K562 (cell line): ENCODE data around the gene PSMA1. TPM values are rescaled to one million over a fixed set of nuclear protein-coding genes. Genes with fewer than 3 reads are reported as not detected.

ENCODE experiments used
- ATAC-seq: fragments of 200-7000 bp; cut with Tn5 transposase; 3 replicates; pipeline ENCODE4 v1.9.1; 2020; ENCODE audit warnings: moderate library complexity
- BruUV-seq: library from RNA; stranded (reverse); fragments of 400-500 nt; replicated peaks from 2 replicates; lab custom pipeline; 2021; lab: Mats Ljungman, UMichigan
- CTCF ChIA-PET: fragments of 300-600 bp; formaldehyde crosslinking; extraction: SDS; loops from one replicate; lab custom pipeline; 2021; ENCODE audit warnings: low intra/inter-chr PET ratio; lab: Yijun Ruan, JAX
- POLR2A ChIA-PET: fragments of 300-600, 350-650 bp; sonication (Branson Sonifier 250); formaldehyde crosslinking; extraction: SDS; loops from one replicate; lab custom pipeline; 2021; ENCODE audit warnings: antibody characterized with exemption, inconsistent platforms; lab: Yijun Ruan, JAX
- DNase-seq, 4 experiments: peaks; one replicate each; pipeline versions ENCODE4 v3.0.0 to v3.0.0-alpha.2; 2011 to 2018; ENCODE audit warnings: low spot score in 3 of 4, mixed read lengths in 3 of 4; ENCODE audit errors: extremely low read depth in 1 of 4
- FAIRE-seq: peaks from 2 replicates; lab custom pipeline; 2011; peaks lifted over from hg19 to GRCh38; lab: Jason Lieb, UNC
- H2AFZ ChIP-seq: 2 replicates; pipeline ENCODE4 v1.6.0; 2011; ENCODE audit warnings: low read depth, low read length, control low read depth, inconsistent platforms
- H3K27ac ChIP-seq: fragments of 200-600 bp; 3 replicates; pipeline ENCODE4 v1.8.0; 2011; ENCODE audit warnings: low read depth, mild to moderate bottlenecking, control low read depth, inconsistent platforms, low read length, moderate library complexity, mixed read lengths; ENCODE audit errors: extremely low read depth
- H3K27me3 ChIP-seq, 2 experiments: fragments of 300-600 bp in 1 of 2; 2 replicates in 1 of 2; 3 replicates in 1 of 2; pipeline versions ENCODE4 v1.6.0 to v1.8.0; 2011; ENCODE audit warnings: inconsistent platforms in 2 of 2, low read length in 2 of 2, mild to moderate bottlenecking in 1 of 2, mixed read lengths in 1 of 2, moderate library complexity in 1 of 2; ENCODE audit not compliant: control insufficient read depth in 2 of 2, insufficient read depth in 2 of 2
- H3K36me3 ChIP-seq: fragments of 300-600 bp; 3 replicates; pipeline ENCODE4 v1.8.0; 2011; ENCODE audit warnings: mild to moderate bottlenecking, low read length, inconsistent platforms; ENCODE audit not compliant: control insufficient read depth, insufficient read depth
- H3K4me1 ChIP-seq, 2 experiments: fragments of 200-600 bp in 1 of 2; replicated peaks in 1 of 2; 2 replicates in 1 of 2; 3 replicates in 1 of 2; pipeline versions ENCODE4 v1.5.1 to v1.8.0; 2011; ENCODE audit warnings: inconsistent platforms in 2 of 2, low read length in 2 of 2, mild to moderate bottlenecking in 1 of 2, mixed read lengths in 1 of 2, moderate library complexity in 1 of 2; ENCODE audit not compliant: control insufficient read depth in 2 of 2, insufficient read depth in 2 of 2
- H3K4me2 ChIP-seq: 2 replicates; pipeline ENCODE4 v1.6.1; 2011; ENCODE audit warnings: low read length, control low read depth, inconsistent platforms, mixed read lengths; ENCODE audit not compliant: insufficient read depth
- H3K4me3 ChIP-seq: fragments of 200-600 bp; sonication (generic), shearing (Covaris generic); 2 replicates; pipeline ENCODE4 v1.5.1; 2016; ENCODE audit warnings: control low read depth, inconsistent platforms
- H3K79me2 ChIP-seq: fragments of 200-600 bp; 3 replicates; pipeline ENCODE4 v1.8.0; 2011; ENCODE audit warnings: low read length, inconsistent platforms; ENCODE audit not compliant: control insufficient read depth, insufficient read depth
- H3K9ac ChIP-seq, 2 experiments: 2 replicates each; pipeline versions ENCODE4 v1.6.0 to v1.6.1; 2011; ENCODE audit warnings: low read depth in 2 of 2, low read length in 2 of 2, control low read depth in 1 of 2, inconsistent platforms in 1 of 2, mild to moderate bottlenecking in 1 of 2, mixed read lengths in 1 of 2; ENCODE audit not compliant: insufficient read depth in 1 of 2
- H3K9me1 ChIP-seq: one replicate; pipeline ENCODE4 v1.6.0; 2011; ENCODE audit warnings: inconsistent platforms, mild to moderate bottlenecking, low read length, moderate library complexity; ENCODE audit not compliant: control insufficient read depth, insufficient read depth
- H3K9me3 ChIP-seq: replicated peaks from 2 replicates; pipeline ENCODE4 v1.5.1; 2011; ENCODE audit warnings: low read depth, low read length, inconsistent platforms; ENCODE audit not compliant: control insufficient read depth, insufficient read depth
- H4K20me1 ChIP-seq: replicated peaks from 2 replicates; pipeline ENCODE4 v1.6.1; 2011; ENCODE audit warnings: low read length, inconsistent platforms, mixed read lengths; ENCODE audit not compliant: control insufficient read depth, insufficient read depth
- ARHGAP35 ChIP-seq: fragments of 450-650 bp; IDR thresholded peaks from 2 replicates; pipeline ENCODE4 v1.6.1; 2018; ENCODE audit not compliant: partially characterized antibody
- ARNT ChIP-seq, 2 experiments: fragments of 450-650 bp; IDR thresholded peaks; 2 replicates each; pipeline ENCODE4 v1.6.1; 2016; ENCODE audit warnings: mild to moderate bottlenecking in 1 of 2
- CEBPB ChIP-seq: fragments of 450-650 bp; IDR thresholded peaks from 2 replicates; pipeline ENCODE4 v1.6.1; 2016; ENCODE audit warnings: missing genetic modification characterization, missing compliant biosample characterization
- DDX20 ChIP-seq: fragments of 450-650 bp; IDR thresholded peaks from 2 replicates; pipeline ENCODE4 v1.6.1; 2016; ENCODE audit warnings: missing genetic modification characterization, low read depth, mild to moderate bottlenecking, missing compliant biosample characterization, moderate library complexity
- SMARCB1 ChIP-seq: IDR thresholded peaks from 2 replicates; pipeline ENCODE4 v1.6.1; 2011; ENCODE audit warnings: improper control_type of control experiment, low read depth; ENCODE audit not compliant: insufficient read length
- SNIP1 ChIP-seq: fragments of 450-650 bp; IDR thresholded peaks from 2 replicates; pipeline ENCODE4 v1.7.1; 2017; ENCODE audit warnings: low read depth, mild to moderate bottlenecking
- TSC22D4 ChIP-seq: fragments of 450-650 bp; IDR thresholded peaks from 2 replicates; pipeline ENCODE4 v1.6.1; 2016; ENCODE audit warnings: missing genetic modification characterization, missing biosample characterization, control low read depth
- YY1 ChIP-seq, 3 experiments: IDR thresholded peaks; 2 replicates each; pipeline ENCODE4 v1.6.1; 2011; ENCODE audit warnings: low read length in 2 of 3, mild to moderate bottlenecking in 2 of 3, moderate library complexity in 2 of 3, borderline replicate concordance in 1 of 3, control low read depth in 1 of 3, low read depth in 1 of 3; ENCODE audit not compliant: insufficient read depth in 3 of 3, insufficient replicate concordance in 2 of 3, control insufficient read depth in 1 of 3, insufficient read length in 1 of 3; ENCODE audit errors: extremely low read depth in 1 of 3
- ZC3H11A ChIP-seq: IDR thresholded peaks from 2 replicates; pipeline ENCODE4 v1.6.1; 2012; ENCODE audit warnings: low read depth, low read length, improper control_type of control experiment
- ZNF133 ChIP-seq: fragments of 250-450 bp; sonication (Bioruptor Pico); IDR thresholded peaks from 2 replicates; pipeline ENCODE4 v1.4.0; 2020; ENCODE audit warnings: mild to moderate bottlenecking
- ZNF134 ChIP-seq: fragments of 250-450 bp; sonication (Bioruptor Pico); conservative IDR thresholded peaks from 2 replicates; pipeline ENCODE4 v1.4.0; 2020
- WGBS: fragments of 100-300 bp; shearing (Covaris generic); methylation state at CpG from one replicate; pipeline ENCODE4 v1.1.6; 2016; ENCODE audit warnings: low coverage, mixed read lengths; ENCODE audit not compliant: insufficient coverage; ENCODE audit errors: missing lambda C conversion rate; 5-methylcytosine and 5-hydroxymethylcytosine counted together
- in situ Hi-C: fragments of 300-500 bp; cut with MboI; formaldehyde crosslinking; loops from 4 replicates; pipeline ENCODE4 v1.15.0; 2018; ENCODE audit warnings: inconsistent platforms, mixed read lengths
- intact Hi-C: fragments of 100-400 bp; cut with micrococcal nuclease; formaldehyde crosslinking; loops from 2 replicates; pipeline ENCODE4 v1.14.2; 2022
- polyA plus RNA-seq, 8 experiments: library from polyadenylated mRNA; depleted of rRNA in 4 of 8; stranded (reverse) in 5 of 8; unstranded in 3 of 8; fragments of >200 nt; fragmentation: Nextera tagmentation in 2 of 8; fragmentation: Illumina TruSeq in 1 of 8; extraction: Ambion mirVana in 2 of 8; extraction: Trizol in 1 of 8; gene quantifications; 2 replicates each; pipeline versions ENCODE4 v1.2.1 to v1.2.3, GENCODE V29; 2011 to 2014; ENCODE audit warnings: inconsistent platforms in 1 of 8, missing spikeins in 1 of 8
- total RNA-seq, 7 experiments: library from RNA; depleted of rRNA in 6 of 7; stranded (reverse); fragments of >200 nt in 6 of 7; fragmentation: Illumina TruSeq in 2 of 7; extraction: Trizol in 2 of 7; gene quantifications; 2 replicates each; pipeline versions ENCODE4 v1.2.1 to v1.2.3, GENCODE V29; 2011 to 2021; ENCODE audit warnings: low replicate concordance in 1 of 7
- TF ChIP-seq, protein P1 (sequence below): sonication (generic); formaldehyde crosslinking; IDR thresholded peaks from 2 replicates; pipeline ENCODE4 v1.8.0; 2023; ENCODE audit warnings: mild to moderate bottlenecking, missing genetic modification reagents
- TF ChIP-seq, protein P2 (sequence below): IDR thresholded peaks from 2 replicates; pipeline ENCODE4 v1.6.1; 2012; ENCODE audit warnings: low read depth, low read length, improper control_type of control experiment, borderline replicate concordance

The PSMA1 gene
- total and polyA plus RNA-seq, 9 of the 15 experiments (the other 6 are each of a cell fraction or from before 2014, with no cell fraction given) = 283 to 1,007 (median 424) TPM

DNA sequence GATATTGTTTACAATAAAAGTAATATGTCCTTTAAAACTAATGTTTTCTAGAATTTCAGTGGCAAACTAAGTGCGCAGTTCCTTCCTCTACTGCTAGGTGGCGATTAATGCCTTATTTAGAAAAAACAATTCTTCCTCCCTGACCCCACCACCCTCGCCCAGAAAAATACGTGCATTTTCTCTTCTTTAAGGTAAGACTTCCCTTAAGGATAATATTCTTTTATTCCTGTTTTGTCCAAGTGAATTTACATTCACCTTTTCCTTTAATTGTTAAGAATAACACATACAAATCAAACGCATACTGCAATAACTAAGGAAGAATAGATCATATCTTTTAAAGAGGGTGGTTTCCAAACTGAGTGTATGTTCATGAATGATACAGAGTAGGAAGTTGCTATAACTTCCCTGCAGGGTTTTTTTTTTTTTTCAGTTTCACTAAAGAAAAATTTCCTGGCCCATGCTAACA, 17.0 kb upstream of the PSMA1 start:
- Histone ChIP-seq H3K4me3 (no peak overlapping the region), H3K36me3 (peaks cover 5% of the 10 kb centered on the region; the same call in 2 of the 3 replicates), H3K27ac (peak overlapping the region; percentile 14; the same call in 1 of the 3 replicates), H3K79me2 (0 out of 3 replicates have a peak, but pooled peaks cover 2% of the 10 kb centered on the region), H3K4me1 (peaks cover 0 to 7% of the 10 kb centered on the region in 2 experiments; a peak in 3 of 5 replicates), H3K9ac (no peak overlapping the region), H3K4me2 (no peak overlapping the region), H3K9me1 (no peaks in the 10 kb centered on the region), H3K27me3 (no peaks in the 10 kb centered on the region), H4K20me1 (no peaks in the 10 kb centered on the region), H2AFZ (peak overlapping the region; percentile 77), H3K9me3 (no peaks in the 10 kb centered on the region)
- ATAC-seq (peak; percentile 80), DNase-seq (peak; percentile 54 to 64 (median 61)), FAIRE-seq (peak; percentile 83)
- intact Hi-C loops (loop anchor here (1.0 to 5.0 kb wide), 4 partner anchors 105 to 370 kb away; partner anchors contain the start of gene PDE3B), in situ Hi-C loops (no loop called here)
- ChIA-PET POLR2A (no interaction called here), CTCF (interaction anchor here (0.6 kb wide), 1 partner anchor 371 kb away, joined by 3 read pairs; no protein-coding TSS in a partner anchor)
- BruUV-seq = no TSS peak
- 1% methylated on average over 5 of the region's 5 CpGs for WGBS
- TF ChIP-seq ZNF133 = no peak
- no peak for TF ChIP-seq DDX20
- TF ChIP-seq, protein P1, sequence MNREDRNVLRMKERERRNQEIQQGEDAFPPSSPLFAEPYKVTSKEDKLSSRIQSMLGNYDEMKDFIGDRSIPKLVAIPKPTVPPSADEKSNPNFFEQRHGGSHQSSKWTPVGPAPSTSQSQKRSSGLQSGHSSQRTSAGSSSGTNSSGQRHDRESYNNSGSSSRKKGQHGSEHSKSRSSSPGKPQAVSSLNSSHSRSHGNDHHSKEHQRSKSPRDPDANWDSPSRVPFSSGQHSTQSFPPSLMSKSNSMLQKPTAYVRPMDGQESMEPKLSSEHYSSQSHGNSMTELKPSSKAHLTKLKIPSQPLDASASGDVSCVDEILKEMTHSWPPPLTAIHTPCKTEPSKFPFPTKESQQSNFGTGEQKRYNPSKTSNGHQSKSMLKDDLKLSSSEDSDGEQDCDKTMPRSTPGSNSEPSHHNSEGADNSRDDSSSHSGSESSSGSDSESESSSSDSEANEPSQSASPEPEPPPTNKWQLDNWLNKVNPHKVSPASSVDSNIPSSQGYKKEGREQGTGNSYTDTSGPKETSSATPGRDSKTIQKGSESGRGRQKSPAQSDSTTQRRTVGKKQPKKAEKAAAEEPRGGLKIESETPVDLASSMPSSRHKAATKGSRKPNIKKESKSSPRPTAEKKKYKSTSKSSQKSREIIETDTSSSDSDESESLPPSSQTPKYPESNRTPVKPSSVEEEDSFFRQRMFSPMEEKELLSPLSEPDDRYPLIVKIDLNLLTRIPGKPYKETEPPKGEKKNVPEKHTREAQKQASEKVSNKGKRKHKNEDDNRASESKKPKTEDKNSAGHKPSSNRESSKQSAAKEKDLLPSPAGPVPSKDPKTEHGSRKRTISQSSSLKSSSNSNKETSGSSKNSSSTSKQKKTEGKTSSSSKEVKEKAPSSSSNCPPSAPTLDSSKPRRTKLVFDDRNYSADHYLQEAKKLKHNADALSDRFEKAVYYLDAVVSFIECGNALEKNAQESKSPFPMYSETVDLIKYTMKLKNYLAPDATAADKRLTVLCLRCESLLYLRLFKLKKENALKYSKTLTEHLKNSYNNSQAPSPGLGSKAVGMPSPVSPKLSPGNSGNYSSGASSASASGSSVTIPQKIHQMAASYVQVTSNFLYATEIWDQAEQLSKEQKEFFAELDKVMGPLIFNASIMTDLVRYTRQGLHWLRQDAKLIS (CRISPR knock-in tag) = no peak
- no peak for TF ChIP-seq ZC3H11A
- TF ChIP-seq ZNF134 (CRISPR knock-in tag) = no peak
- 0 out of 4 replicates have a peak, but pooled peaks of 1 of the 2 experiments have one; percentile 39 for TF ChIP-seq ARNT (IDR thresholded peaks at IDR 0.05)
- TF ChIP-seq SMARCB1 = no peak
- no peak for TF ChIP-seq ARHGAP35
- TF ChIP-seq CEBPB (tag) = no peak
- no peak for TF ChIP-seq YY1 (IDR thresholded peaks at IDR 0.05; ENCODE audit: borderline replicate concordance in 1 of 3, control insufficient read depth in 1 of 3, extremely low read depth in 1 of 3, insufficient read depth in 3 of 3, insufficient read length in 1 of 3, insufficient replicate concordance in 2 of 3, low read depth in 1 of 3, low read length in 2 of 3)
- TF ChIP-seq TSC22D4 (tag) = no peak
- TF ChIP-seq, protein P2, sequence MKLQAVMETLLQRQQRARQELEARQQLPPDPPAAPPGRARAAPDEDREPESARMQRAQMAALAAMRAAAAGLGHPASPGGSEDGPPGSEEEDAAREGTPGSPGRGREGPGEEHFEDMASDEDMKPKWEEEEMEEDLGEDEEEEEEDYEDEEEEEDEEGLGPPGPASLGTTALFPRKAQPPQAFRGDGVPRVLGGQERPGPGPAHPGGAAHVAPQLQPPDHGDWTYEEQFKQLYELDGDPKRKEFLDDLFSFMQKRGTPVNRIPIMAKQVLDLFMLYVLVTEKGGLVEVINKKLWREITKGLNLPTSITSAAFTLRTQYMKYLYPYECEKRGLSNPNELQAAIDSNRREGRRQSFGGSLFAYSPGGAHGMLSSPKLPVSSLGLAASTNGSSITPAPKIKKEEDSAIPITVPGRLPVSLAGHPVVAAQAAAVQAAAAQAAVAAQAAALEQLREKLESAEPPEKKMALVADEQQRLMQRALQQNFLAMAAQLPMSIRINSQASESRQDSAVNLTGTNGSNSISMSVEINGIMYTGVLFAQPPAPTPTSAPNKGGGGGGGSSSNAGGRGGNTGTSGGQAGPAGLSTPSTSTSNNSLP = 0 out of 2 replicates have a peak, but pooled peaks have one; percentile 32
- TF ChIP-seq SNIP1 = no peak
